Activated CD8-positive, alpha-beta memory T cell treated with anti-CD3 and anti-CD28 coated beads, Interleukin-2, amount 50 U/mL, for 4 hours (primary cell): Measurements from ENCODE around the gene NOS3.
"Not testable (repeated sequence)": the region's sequence is repeated elsewhere in the genome, so short reads cannot be mapped to it uniquely, and the experiment has no call there.

ENCODE experiments used
- DNase-seq: peaks from one replicate; pipeline ENCODE4 v3.0.0-alpha.2; 2020

NOS3 gene

GRCh38 chr7:151019130-151019447 lies 28.3 kb downstream of the NOS3 start:
- no peak for DNase-seq

- DNase-seq = no peak
Observed at GRCh38 chr7:151020231-151020630, 29.4 kb downstream of the NOS3 start.

- no peak for DNase-seq
Observed at GRCh38 chr7:151023232-151023631, 32.4 kb downstream of the NOS3 start.

GRCh38 chr7:151024435-151025056 lies 33.7 kb downstream of the NOS3 start, which contains the start of gene ATG9B:
Gene ATG9B (minus strand): TSS chr7:151024494. CDS start chr7:151024423, 71 bp downstream.
- DNase-seq = no peak

GRCh38 chr7:151025924-151026671 lies 35.3 kb downstream of the NOS3 start:
- no peak for DNase-seq

- DNase-seq = not testable (repeated sequence)
Observed at GRCh38 chr7:151026771-151027727, 36.2 kb downstream of the NOS3 start.

GRCh38 chr7:151027728-151028130 lies 36.9 kb downstream of the NOS3 start:
- DNase-seq = not testable (repeated sequence)

- DNase-seq = peak; percentile 96
Observed at GRCh38 chr7:151028131-151028947, 37.5 kb downstream of the NOS3 start, which contains the start of gene ABCB8. Gene ABCB8 (plus strand): TSS chr7:151028450. CDS start chr7:151028516, 66 bp downstream.

GRCh38 chr7:151028948-151029501 lies 38.2 kb downstream of the NOS3 start:
- no peak for DNase-seq

GRCh38 chr7:151031011-151031410 lies 40.2 kb downstream of the NOS3 start:
- no peak for DNase-seq

- no peak for DNase-seq
Observed at GRCh38 chr7:151032936-151033863, 42.4 kb downstream of the NOS3 start.

GRCh38 chr7:151033864-151034249 lies 43.0 kb downstream of the NOS3 start:
- DNase-seq = no peak

- no peak for DNase-seq
Observed at GRCh38 chr7:151034312-151035025, 43.7 kb downstream of the NOS3 start.

- no peak for DNase-seq
Observed at GRCh38 chr7:151035026-151035717, 44.4 kb downstream of the NOS3 start.

GRCh38 chr7:151035902-151036301 lies 45.1 kb downstream of the NOS3 start:
- DNase-seq = no peak

- DNase-seq = peak; percentile 70
Observed at GRCh38 chr7:151038951-151039849, 48.4 kb downstream of the NOS3 start.

- DNase-seq = no peak
Observed at GRCh38 chr7:151039850-151040548, 49.2 kb downstream of the NOS3 start.
